Measurements from ENCODE around the gene MYL1.

- TF ChIP-seq CTCF (conservative IDR thresholded peaks at IDR 0.05; ENCODE audit: low read depth, low read length) = no peak
- TF ChIP-seq FOS (IDR thresholded peaks at IDR 0.05; ENCODE audit: low read depth, low read length) = no peak
- no peak for TF ChIP-seq POLR2A (IDR thresholded peaks at IDR 0.05; ENCODE audit: low read depth, low read length)
- TF ChIP-seq CHD1 (IDR thresholded peaks at IDR 0.05; ENCODE audit: low read depth, low read length) = no peak
- TF ChIP-seq RCOR1 (IDR thresholded peaks at IDR 0.05; ENCODE audit: insufficient replicate concordance, low read length) = no peak
Observed at GRCh38 chr2:210263841-210264240, 51.1 kb downstream of the MYL1 start.

All from IMR-90 (cell line).